H9 (cell line): ENCODE measurements around the gene PFN3. TPM values are rescaled to one million over a fixed set of nuclear protein-coding genes. Genes with fewer than 3 reads are reported as not detected.

Experiments
- DNase-seq: peaks from one replicate; pipeline ENCODE4 v3.0.0-alpha.2; 2017
- H2AFZ ChIP-seq: one replicate; pipeline ENCODE4 v1.6.1; 2013; ENCODE audit warnings: mild to moderate bottlenecking, low read length, control low read depth, moderate library complexity
- H2AK5ac ChIP-seq: 2 replicates; pipeline ENCODE4 v1.6.1; 2013; ENCODE audit warnings: low read length, control low read depth, mixed read lengths; ENCODE audit not compliant: insufficient read length
- H2BK120ac ChIP-seq: one replicate; pipeline ENCODE4 v1.6.1; 2013; ENCODE audit warnings: low read depth, mild to moderate bottlenecking, low read length, control low read depth, inconsistent platforms; ENCODE audit not compliant: poor library complexity, severe bottlenecking
- H2BK12ac ChIP-seq: 2 replicates; pipeline ENCODE4 v1.6.1; 2013; ENCODE audit warnings: low read length, control low read depth, mixed read lengths, low read depth; ENCODE audit not compliant: insufficient read length
- H2BK15ac ChIP-seq: 2 replicates; pipeline ENCODE4 v1.6.1; 2013; ENCODE audit warnings: low read depth, low read length, control low read depth
- H2BK20ac ChIP-seq: one replicate; pipeline ENCODE4 v1.6.1; 2013; ENCODE audit warnings: low read depth, mild to moderate bottlenecking, low read length, control low read depth, inconsistent platforms; ENCODE audit not compliant: poor library complexity, severe bottlenecking
- H2BK5ac ChIP-seq: 2 replicates; pipeline ENCODE4 v1.6.1; 2013; ENCODE audit warnings: low read length, control low read depth, mixed read lengths; ENCODE audit not compliant: insufficient read length
- H3K14ac ChIP-seq: 2 replicates; pipeline ENCODE4 v1.6.1; 2013; ENCODE audit warnings: low read length, control low read depth; ENCODE audit not compliant: insufficient read depth
- H3K18ac ChIP-seq: 2 replicates; pipeline ENCODE4 v1.6.1; 2013; ENCODE audit warnings: low read depth, mild to moderate bottlenecking, mixed read lengths, low read length, control low read depth; ENCODE audit not compliant: insufficient read length
- H3K23ac ChIP-seq: 2 replicates; pipeline ENCODE4 v1.6.1; 2013; ENCODE audit warnings: low read length, control low read depth, mixed read lengths, low read depth; ENCODE audit not compliant: insufficient read length
- H3K23me2 ChIP-seq: 2 replicates; pipeline ENCODE4 v1.6.1; 2013; ENCODE audit warnings: low read depth, mild to moderate bottlenecking, mixed read lengths, low read length, control low read depth; ENCODE audit not compliant: insufficient read length, poor library complexity, severe bottlenecking
- H3K27ac ChIP-seq: 2 replicates; pipeline ENCODE4 v1.5.1; 2013; ENCODE audit warnings: low read length, control low read depth, mixed read lengths, low read depth; ENCODE audit not compliant: insufficient read length
- H3K27me3 ChIP-seq: 2 replicates; pipeline ENCODE4 v1.6.1; 2013; ENCODE audit warnings: low read length, control low read depth, inconsistent platforms; ENCODE audit not compliant: insufficient read depth
- H3K4ac ChIP-seq: 2 replicates; pipeline ENCODE4 v1.6.1; 2013; ENCODE audit warnings: low read depth, mild to moderate bottlenecking, control low read depth, inconsistent platforms, low read length, moderate library complexity
- H3K4me1 ChIP-seq: 2 replicates; pipeline ENCODE4 v1.6.1; 2013; ENCODE audit warnings: low read length, control low read depth, inconsistent platforms; ENCODE audit not compliant: insufficient read depth
- H3K4me2 ChIP-seq: 2 replicates; pipeline ENCODE4 v1.6.1; 2013; ENCODE audit warnings: low read length, control low read depth, mixed read lengths; ENCODE audit not compliant: insufficient read length, insufficient read depth
- H3K56ac ChIP-seq: 2 replicates; pipeline ENCODE4 v1.6.1; 2013; ENCODE audit warnings: low read depth, mild to moderate bottlenecking, mixed read lengths, low read length, control low read depth; ENCODE audit not compliant: insufficient read length
- H3K79me1 ChIP-seq: 2 replicates; pipeline ENCODE4 v1.6.1; 2013; ENCODE audit warnings: low read depth, mild to moderate bottlenecking, moderate library complexity, low read length, control low read depth, inconsistent platforms; ENCODE audit not compliant: insufficient read depth, poor library complexity, severe bottlenecking
- H3K79me2 ChIP-seq: 2 replicates; pipeline ENCODE4 v1.6.1; 2013; ENCODE audit warnings: low read length, control low read depth, inconsistent platforms; ENCODE audit not compliant: insufficient read depth
- H3K9ac ChIP-seq: 2 replicates; pipeline ENCODE4 v1.6.1; 2013; ENCODE audit warnings: low read length, control low read depth, mixed read lengths; ENCODE audit not compliant: insufficient read length; ENCODE audit errors: extremely low read depth
- H3K9me3 ChIP-seq: one replicate; pipeline ENCODE4 v1.6.1; 2013; ENCODE audit warnings: low read depth, low read length, inconsistent platforms; ENCODE audit not compliant: control insufficient read depth
- H3T11ph ChIP-seq: one replicate; pipeline ENCODE4 v1.6.1; 2013; ENCODE audit warnings: mild to moderate bottlenecking, low read length, control low read depth, inconsistent platforms
- H4K20me1 ChIP-seq: one replicate; pipeline ENCODE4 v1.6.1; 2013; ENCODE audit not compliant: control insufficient read depth, insufficient read length, insufficient read depth
- H4K5ac ChIP-seq: 2 replicates; pipeline ENCODE4 v1.6.1; 2013; ENCODE audit warnings: low read depth, mild to moderate bottlenecking, mixed read lengths, low read length, control low read depth; ENCODE audit not compliant: insufficient read length
- H4K8ac ChIP-seq: replicated peaks from 2 replicates; pipeline ENCODE4 v1.6.1; 2013; ENCODE audit warnings: low read length, control low read depth, mixed read lengths, low read depth; ENCODE audit not compliant: insufficient read length
- H4K91ac ChIP-seq: 2 replicates; pipeline ENCODE4 v1.6.1; 2013; ENCODE audit warnings: low read depth, mild to moderate bottlenecking, moderate library complexity, mixed read lengths, low read length, control low read depth; ENCODE audit not compliant: insufficient read length
- H3K27ac Mint-ChIP-seq, 3 experiments: 2 replicates in 2 of 3; 3 replicates in 1 of 3; pipeline ENCODE4 v1.8.0; 2020 to 2021; ENCODE audit warnings: mixed read lengths in 3 of 3, mild to moderate bottlenecking in 1 of 3, moderate library complexity in 1 of 3
- H3K27me3 Mint-ChIP-seq: 2 replicates; pipeline ENCODE4 v1.8.0; 2021; ENCODE audit warnings: low read depth, mild to moderate bottlenecking, moderate library complexity, mixed read lengths
- H3K36me3 Mint-ChIP-seq, 3 experiments: 2 replicates in 2 of 3; 3 replicates in 1 of 3; pipeline ENCODE4 v1.8.0; 2020 to 2021; ENCODE audit warnings: low read depth in 3 of 3, mixed read lengths in 3 of 3; ENCODE audit not compliant: insufficient read depth in 1 of 3
- H3K4me1 Mint-ChIP-seq, 2 experiments: 2 replicates each; pipeline ENCODE4 v1.8.0; 2020; ENCODE audit warnings: mixed read lengths in 2 of 2
- H3K4me3 Mint-ChIP-seq, 2 experiments: 2 replicates in 1 of 2; 3 replicates in 1 of 2; pipeline ENCODE4 v1.8.0; 2020 to 2021; ENCODE audit warnings: mild to moderate bottlenecking in 2 of 2, mixed read lengths in 2 of 2, moderate library complexity in 1 of 2
- H3K9me3 Mint-ChIP-seq, 2 experiments: 2 replicates in 1 of 2; 3 replicates in 1 of 2; pipeline ENCODE4 v1.8.0; 2020; ENCODE audit warnings: mild to moderate bottlenecking in 2 of 2, mixed read lengths in 2 of 2, moderate library complexity in 1 of 2
- WGBS: extraction: QIAGEN DNeasy Blood & Tissue Kit; methylation state at CpG from one replicate; pipeline ENCODE4 v1.1.7; 2013; ENCODE audit warnings: missing lambda C conversion rate, low lambda C conversion rate, mixed read lengths; ENCODE audit not compliant: insufficient read length; ENCODE audit errors: extremely low coverage; 5-methylcytosine and 5-hydroxymethylcytosine counted together
- total RNA-seq: library from RNA; stranded (reverse); gene quantifications from 2 replicates; pipeline ENCODE4 v1.2.1, GENCODE V29; 2021
- TF ChIP-seq, protein P1 (sequence below): fragments of 200-600 bp; sonication (generic); conservative IDR thresholded peaks from 3 replicates; pipeline ENCODE4 v1.8.0; 2021; ENCODE audit warnings: antibody characterized with exemption, mild to moderate bottlenecking

The PFN3 gene
- total RNA-seq, 1 experiment from 2014 or later = not detected

DNA sequence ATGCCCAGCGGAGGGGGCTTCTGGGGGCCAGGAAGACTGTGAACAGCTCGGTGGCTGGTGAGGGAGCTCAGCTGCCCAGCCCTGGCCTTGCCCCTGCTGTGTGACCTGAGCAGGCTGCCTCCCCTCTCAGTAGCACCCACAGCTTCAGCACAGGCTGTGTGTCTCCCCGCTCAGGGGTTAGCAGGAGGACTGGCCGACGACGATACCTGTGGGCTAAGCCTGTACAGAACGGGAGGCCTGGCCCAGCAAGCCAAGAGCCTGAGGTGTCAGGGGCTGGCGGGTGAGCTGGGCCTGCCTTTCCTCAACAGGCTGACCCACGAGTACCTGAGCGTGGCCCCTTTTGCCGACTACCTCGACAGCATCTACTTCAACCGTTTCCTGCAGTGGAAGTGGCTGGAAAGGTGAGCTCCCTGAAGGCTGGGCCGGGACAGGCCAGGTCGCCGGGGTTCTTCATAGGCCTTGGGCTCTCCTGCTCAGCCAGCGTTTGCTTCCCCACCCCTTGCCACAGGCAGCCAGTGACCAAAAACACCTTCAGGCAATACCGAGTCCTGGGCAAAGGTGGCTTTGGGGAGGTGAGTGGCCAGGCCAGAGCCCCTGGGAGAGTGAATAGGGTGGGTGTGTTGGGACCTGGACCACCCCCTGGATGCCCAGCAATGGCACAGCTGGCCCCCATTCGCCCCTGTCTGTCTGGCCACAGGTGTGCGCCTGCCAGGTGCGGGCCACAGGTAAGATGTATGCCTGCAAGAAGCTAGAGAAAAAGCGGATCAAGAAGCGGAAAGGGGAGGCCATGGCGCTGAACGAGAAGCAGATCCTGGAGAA, 32.6 kb upstream of the PFN3 start:
- Mint-ChIP-seq H3K27me3 (peaks cover 1% of the 10 kb centered on the region; the same call in 1 of the 2 replicates), H3K36me3 (peaks cover 12 to 66% (median 56%) of the 10 kb centered on the region in 3 experiments; a peak in 6 of 7 replicates), H3K4me1 (peaks cover 6 to 22% of the 10 kb centered on the region in 2 experiments), H3K27ac (no peak overlapping the region), H3K9me3 (no peaks in the 10 kb centered on the region), H3K4me3 (no peak overlapping the region)
- H3K9ac ChIP-seq = no peak overlapping the region
- no peak overlapping the region for H2BK20ac ChIP-seq
- no peak overlapping the region for H3K18ac ChIP-seq
- H3K27ac ChIP-seq = no peak overlapping the region
- H3K79me2 ChIP-seq = no peaks in the 10 kb centered on the region; the same call in 1 of the 2 replicates
- H2BK12ac ChIP-seq = no peak overlapping the region
- no peak overlapping the region for H4K5ac ChIP-seq
- no peak overlapping the region for H4K8ac ChIP-seq
- no peak overlapping the region for H2AK5ac ChIP-seq
- no peaks in the 10 kb centered on the region for H3K9me3 ChIP-seq
- H3K79me1 ChIP-seq = no peaks in the 10 kb centered on the region
- H2BK5ac ChIP-seq = no peak overlapping the region
- H4K20me1 ChIP-seq = peaks cover 2% of the 10 kb centered on the region
- H2AFZ ChIP-seq = no peak overlapping the region
- H3K4me2 ChIP-seq = no peak overlapping the region
- H3K4ac ChIP-seq = no peak overlapping the region
- WGBS = no CpG with 5 or more reads among the region's 25 CpGs
- no peaks in the 10 kb centered on the region for H3K27me3 ChIP-seq
- no peaks in the 10 kb centered on the region for H3K23me2 ChIP-seq
- no peak overlapping the region for H4K91ac ChIP-seq
- no peak overlapping the region for H2BK120ac ChIP-seq
- no peak overlapping the region for H3K23ac ChIP-seq
- no peak overlapping the region for H2BK15ac ChIP-seq
- no peaks in the 10 kb centered on the region; the same call in 1 of the 2 replicates for H3K4me1 ChIP-seq
- no peak overlapping the region for H3K14ac ChIP-seq
- DNase-seq = no peak
- no peak overlapping the region for H3K56ac ChIP-seq
- H3T11ph ChIP-seq = no peak overlapping the region
- TF ChIP-seq, protein P1, sequence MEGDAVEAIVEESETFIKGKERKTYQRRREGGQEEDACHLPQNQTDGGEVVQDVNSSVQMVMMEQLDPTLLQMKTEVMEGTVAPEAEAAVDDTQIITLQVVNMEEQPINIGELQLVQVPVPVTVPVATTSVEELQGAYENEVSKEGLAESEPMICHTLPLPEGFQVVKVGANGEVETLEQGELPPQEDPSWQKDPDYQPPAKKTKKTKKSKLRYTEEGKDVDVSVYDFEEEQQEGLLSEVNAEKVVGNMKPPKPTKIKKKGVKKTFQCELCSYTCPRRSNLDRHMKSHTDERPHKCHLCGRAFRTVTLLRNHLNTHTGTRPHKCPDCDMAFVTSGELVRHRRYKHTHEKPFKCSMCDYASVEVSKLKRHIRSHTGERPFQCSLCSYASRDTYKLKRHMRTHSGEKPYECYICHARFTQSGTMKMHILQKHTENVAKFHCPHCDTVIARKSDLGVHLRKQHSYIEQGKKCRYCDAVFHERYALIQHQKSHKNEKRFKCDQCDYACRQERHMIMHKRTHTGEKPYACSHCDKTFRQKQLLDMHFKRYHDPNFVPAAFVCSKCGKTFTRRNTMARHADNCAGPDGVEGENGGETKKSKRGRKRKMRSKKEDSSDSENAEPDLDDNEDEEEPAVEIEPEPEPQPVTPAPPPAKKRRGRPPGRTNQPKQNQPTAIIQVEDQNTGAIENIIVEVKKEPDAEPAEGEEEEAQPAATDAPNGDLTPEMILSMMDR = no peak
